DND-41 (cell line): Measurements from ENCODE around the gene STAMBP.
"Not testable (repeated sequence)": the region's sequence is repeated elsewhere in the genome, so short reads cannot be mapped to it uniquely, and the experiment has no call there.

Source experiments
- CTCF ChIP-seq: IDR thresholded peaks from 2 replicates; pipeline ENCODE4 v1.5.1; 2012; ENCODE audit warnings: borderline replicate concordance, low read length, moderate library complexity, mild to moderate bottlenecking; ENCODE audit not compliant: poor library complexity, severe bottlenecking; ENCODE audit errors: extremely low read depth
- EZH2 ChIP-seq: IDR thresholded peaks from 3 replicates; pipeline ENCODE4 v1.6.1; 2012; ENCODE audit warnings: borderline replicate concordance, low read depth, mild to moderate bottlenecking, moderate library complexity, low read length, inconsistent platforms; ENCODE audit not compliant: severe bottlenecking

GRCh38 chr2:73783883-73784282, 44.9 kb upstream of the STAMBP start, which contains the start of gene C2orf78:
- not testable (repeated sequence) for TF ChIP-seq CTCF, EZH2
